Sigmoid colon (tissue), 7 donors: ENCODE measurements around the gene KRTAP5-6. TPM values are rescaled to one million over a fixed set of nuclear protein-coding genes. Genes with fewer than 3 reads are reported as not detected.

ENCODE experiments used
- DNase-seq: peaks from one replicate; pipeline ENCODE4 v3.0.0-alpha.2; 2019
- H3K27ac ChIP-seq, 4 donors: fragments of 200-600 bp; sonication (generic); one replicate each; pipeline ENCODE4 v1.5.1; 2016 to 2019; ENCODE audit warnings: mild to moderate bottlenecking in 1 of 4
- H3K27me3 ChIP-seq, 3 donors: fragments of 200-600 bp; sonication (generic); one replicate each; pipeline ENCODE4 v1.5.1; 2019; ENCODE audit warnings: mild to moderate bottlenecking in 1 of 3
- H3K36me3 ChIP-seq, 4 donors: fragments of 200-600 bp; sonication (generic); one replicate each; pipeline ENCODE4 v1.5.1; 2016 to 2019
- H3K4me1 ChIP-seq, 4 donors: fragments of 200-600 bp; sonication (generic); one replicate each; pipeline ENCODE4 v1.5.1; 2017 to 2019
- H3K4me3 ChIP-seq, 4 donors: fragments of 200-600 bp; sonication (generic); one replicate each; pipeline ENCODE4 v1.5.1; 2017 to 2019; ENCODE audit warnings: mild to moderate bottlenecking in 2 of 4, moderate library complexity in 1 of 4
- H3K9me3 ChIP-seq, 4 donors: fragments of 200-600 bp in 3 of 4; sonication (generic) in 3 of 4; one replicate each; pipeline versions ENCODE4 v1.5.1 to v1.6.1; 2013 to 2019
- CTCF ChIP-seq, 4 experiments: fragments of 450-650 bp in 3 of 4; fragments of 200-600 bp in 1 of 4; IDR thresholded peaks; one replicate each; pipeline ENCODE4 v1.5.1; 2016 to 2019; ENCODE audit warnings: antibody characterized with exemption in 4 of 4, mild to moderate bottlenecking in 3 of 4, moderate library complexity in 2 of 4
- EP300 ChIP-seq, 4 donors: sonication (generic); formaldehyde crosslinking; IDR thresholded peaks; one replicate each; pipeline ENCODE4 v1.6.1; 2017; ENCODE audit warnings: antibody characterized with exemption in 4 of 4
- POLR2A ChIP-seq, 2 donors: fragments of 450-650 bp; IDR thresholded peaks; one replicate each; pipeline ENCODE4 v1.6.1; 2016; ENCODE audit warnings: antibody characterized with exemption in 2 of 2, mild to moderate bottlenecking in 2 of 2, moderate library complexity in 2 of 2
- POLR2AphosphoS5 ChIP-seq, 4 donors: sonication (generic); formaldehyde crosslinking; IDR thresholded peaks; one replicate each; pipeline ENCODE4 v1.6.1; 2017; ENCODE audit warnings: antibody characterized with exemption in 4 of 4
- WGBS, 2 donors: extraction: QIAGEN DNeasy Blood & Tissue Kit; methylation state at CpG; one replicate each; pipeline ENCODE4 v1.1.7; 2013; 5-methylcytosine and 5-hydroxymethylcytosine counted together
- intact Hi-C: fragments of 100-400 bp; cut with DNase I; formaldehyde crosslinking; loops from one replicate; pipeline ENCODE4 v1.15.1; 2023
- polyA plus RNA-seq, 3 donors: library from polyadenylated mRNA; stranded (reverse); fragments of 200-250 nt; gene quantifications; one replicate each; pipeline ENCODE4 v1.2.3, GENCODE V29; 2013
- total RNA-seq, 4 donors: library from RNA; depleted of rRNA; stranded (reverse); fragments of >200 nt; gene quantifications; one replicate each; pipeline ENCODE4 v1.1.0, GENCODE V29; 2016
- donor health status: healthy with polysubstance abuse.
- donor health status: Bipolar disorder and iron deficiency.
- donor health status: healthy.

KRTAP5-6 gene
- total and polyA plus RNA-seq, 7 donors, result not detected

GRCh38 chr11:1655168-1656060, 41.6 kb upstream of the KRTAP5-6 start:
- no peak overlapping the region for H3K27ac ChIP-seq
- H3K4me3 ChIP-seq, result no peak overlapping the region
- H3K36me3 ChIP-seq, result no peaks in the 10 kb centered on the region
- TF ChIP-seq POLR2AphosphoS5 (IDR thresholded peaks at IDR 0.05) (no peak), POLR2A (IDR thresholded peaks at IDR 0.05) (no peak), EP300 (IDR thresholded peaks at IDR 0.05) (no peak), CTCF (IDR thresholded peaks at IDR 0.05) (no peak)
- H3K27me3 ChIP-seq, result peaks cover 0 to 26% (median 0%) of the 10 kb centered on the region in 3 donors
- DNase-seq, result no peak
- intact Hi-C loops, result no loop called here
- 80 to 82% methylated on average over 26 of the region's 26 CpGs for WGBS, 2 donors
- peaks cover 0 to 5% (median 4%) of the 10 kb centered on the region in 4 donors for H3K4me1 ChIP-seq
- H3K9me3 ChIP-seq, result no peaks in the 10 kb centered on the region

GRCh38 chr11:1656061-1656441, 40.9 kb upstream of the KRTAP5-6 start:
- Histone ChIP-seq H3K4me1 (peaks cover 0 to 5% (median 4%) of the 10 kb centered on the region in 4 donors), H3K27ac (no peak overlapping the region), H3K9me3 (no peaks in the 10 kb centered on the region), H3K36me3 (no peaks in the 10 kb centered on the region), H3K27me3 (peaks cover 0 to 26% (median 0%) of the 10 kb centered on the region in 3 donors), H3K4me3 (no peak overlapping the region)
- TF ChIP-seq POLR2A (IDR thresholded peaks at IDR 0.05), result no peak
- no peak for TF ChIP-seq EP300 (IDR thresholded peaks at IDR 0.05)
- no peak for TF ChIP-seq POLR2AphosphoS5 (IDR thresholded peaks at IDR 0.05)
- TF ChIP-seq CTCF (IDR thresholded peaks at IDR 0.05), result no peak
- WGBS, 2 donors, result 86 to 87% methylated on average over 9 of the region's 9 CpGs
- DNase-seq, result no peak
- intact Hi-C loops, result no loop called here

GRCh38 chr11:1656670-1657069, 40.3 kb upstream of the KRTAP5-6 start:
- intact Hi-C loops, result no loop called here
- Histone ChIP-seq H3K27ac (no peak overlapping the region), H3K36me3 (no peaks in the 10 kb centered on the region), H3K4me3 (no peak overlapping the region), H3K9me3 (no peaks in the 10 kb centered on the region), H3K4me1 (peaks cover 0 to 5% (median 4%) of the 10 kb centered on the region in 4 donors), H3K27me3 (peaks cover 0 to 26% (median 0%) of the 10 kb centered on the region in 3 donors)
- 81 to 86% methylated on average over 7 of the region's 7 CpGs for WGBS, 2 donors
- TF ChIP-seq POLR2A (IDR thresholded peaks at IDR 0.05), result no peak
- TF ChIP-seq EP300 (IDR thresholded peaks at IDR 0.05), result no peak
- TF ChIP-seq CTCF (IDR thresholded peaks at IDR 0.05), result no peak
- TF ChIP-seq POLR2AphosphoS5 (IDR thresholded peaks at IDR 0.05), result no peak
- no peak for DNase-seq

GRCh38 chr11:1659506-1659905, 37.5 kb upstream of the KRTAP5-6 start:
- peaks cover 0 to 16% (median 0%) of the 10 kb centered on the region in 3 donors for H3K27me3 ChIP-seq
- H3K27ac ChIP-seq, result no peak overlapping the region
- intact Hi-C loops, result no loop called here
- 51 to 76% methylated on average over 14 of the region's 14 CpGs for WGBS, 2 donors
- H3K36me3 ChIP-seq, result no peaks in the 10 kb centered on the region
- H3K9me3 ChIP-seq, result no peaks in the 10 kb centered on the region
- H3K4me3 ChIP-seq, result no peak overlapping the region
- H3K4me1 ChIP-seq, result no peaks in the 10 kb centered on the region
- no peak for TF ChIP-seq CTCF (IDR thresholded peaks at IDR 0.05)
- TF ChIP-seq POLR2A (IDR thresholded peaks at IDR 0.05), result no peak
- no peak for DNase-seq
